Progenitor cell of endocrine pancreas (in vitro differentiated cells): ENCODE data around the gene OR5A2. TPM values are rescaled to one million over a fixed set of nuclear protein-coding genes. Genes with fewer than 3 reads are reported as not detected.
"Not testable (repeated sequence)": the region's sequence is repeated elsewhere in the genome, so short reads cannot be mapped to it uniquely, and the experiment has no call there.

Experiments
- DNase-seq: peaks from one replicate; pipeline ENCODE4 v3.0.0; 2021; ENCODE audit warnings: low spot score; ENCODE audit not compliant: unreplicated experiment
- H3K27ac Mint-ChIP-seq: 2 replicates; pipeline ENCODE4 v1.8.0; 2021; ENCODE audit warnings: mild to moderate bottlenecking, moderate library complexity, mixed read lengths
- H3K27me3 Mint-ChIP-seq: 2 replicates; pipeline ENCODE4 v1.8.0; 2021; ENCODE audit warnings: mixed read lengths
- H3K36me3 Mint-ChIP-seq: 2 replicates; pipeline ENCODE4 v1.8.0; 2022; ENCODE audit warnings: mixed read lengths; ENCODE audit not compliant: insufficient read depth
- H3K4me1 Mint-ChIP-seq: 2 replicates; pipeline ENCODE4 v1.8.0; 2021; ENCODE audit warnings: low read depth, mixed read lengths
- H3K4me3 Mint-ChIP-seq: 2 replicates; pipeline ENCODE4 v1.8.0; 2021; ENCODE audit warnings: low read depth, mild to moderate bottlenecking, moderate library complexity, mixed read lengths
- H3K9me3 Mint-ChIP-seq: 2 replicates; pipeline ENCODE4 v1.8.0; 2021; ENCODE audit warnings: low read depth, mixed read lengths
- total RNA-seq: library from RNA; stranded (reverse); gene quantifications from 2 replicates; pipeline ENCODE4 v1.2.1, GENCODE V29; 2021
- TF ChIP-seq, protein P1 (sequence below): fragments of 200-600 bp; sonication (generic); IDR thresholded peaks from one replicate; pipeline ENCODE4 v1.5.0; 2021; ENCODE audit warnings: antibody characterized with exemption, mild to moderate bottlenecking; ENCODE audit not compliant: unreplicated experiment

The OR5A2 gene
- total RNA-seq, 1 donor from 2014 or later = not detected

GRCh38 chr11:59456661-59457060, 30.4 kb upstream of the OR5A2 start, which contains the start of gene OR4D6:
TSS of gene OR4D6 (plus strand) at chr11:59456961. CDS start at chr11:59456961, 0 bp downstream.
- Mint-ChIP-seq H3K36me3 (no peaks in the 10 kb centered on the region), H3K27ac (no peak within 1 kb of the TSS)
- TF ChIP-seq, protein P1, sequence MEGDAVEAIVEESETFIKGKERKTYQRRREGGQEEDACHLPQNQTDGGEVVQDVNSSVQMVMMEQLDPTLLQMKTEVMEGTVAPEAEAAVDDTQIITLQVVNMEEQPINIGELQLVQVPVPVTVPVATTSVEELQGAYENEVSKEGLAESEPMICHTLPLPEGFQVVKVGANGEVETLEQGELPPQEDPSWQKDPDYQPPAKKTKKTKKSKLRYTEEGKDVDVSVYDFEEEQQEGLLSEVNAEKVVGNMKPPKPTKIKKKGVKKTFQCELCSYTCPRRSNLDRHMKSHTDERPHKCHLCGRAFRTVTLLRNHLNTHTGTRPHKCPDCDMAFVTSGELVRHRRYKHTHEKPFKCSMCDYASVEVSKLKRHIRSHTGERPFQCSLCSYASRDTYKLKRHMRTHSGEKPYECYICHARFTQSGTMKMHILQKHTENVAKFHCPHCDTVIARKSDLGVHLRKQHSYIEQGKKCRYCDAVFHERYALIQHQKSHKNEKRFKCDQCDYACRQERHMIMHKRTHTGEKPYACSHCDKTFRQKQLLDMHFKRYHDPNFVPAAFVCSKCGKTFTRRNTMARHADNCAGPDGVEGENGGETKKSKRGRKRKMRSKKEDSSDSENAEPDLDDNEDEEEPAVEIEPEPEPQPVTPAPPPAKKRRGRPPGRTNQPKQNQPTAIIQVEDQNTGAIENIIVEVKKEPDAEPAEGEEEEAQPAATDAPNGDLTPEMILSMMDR = no peak

GRCh38 chr11:59448484-59448883, 22.3 kb upstream of the OR5A2 start:
- TF ChIP-seq, protein P1 = no peak
- H3K4me3 Mint-ChIP-seq = no peak overlapping the region
- no peaks in the 10 kb centered on the region for H3K27me3 Mint-ChIP-seq
- H3K36me3 Mint-ChIP-seq = no peaks in the 10 kb centered on the region
- no peaks in the 10 kb centered on the region for H3K4me1 Mint-ChIP-seq
- peaks cover 19% of the 10 kb centered on the region for H3K9me3 Mint-ChIP-seq
- DNase-seq = no peak
- no peak overlapping the region for H3K27ac Mint-ChIP-seq

More at GRCh38 chr11:59456661-59457060, 30.4 kb upstream of the OR5A2 start, which contains the start of gene OR4D6:
- Mint-ChIP-seq H3K4me1 (peaks cover 5% of the 10 kb centered on the region), H3K4me3 (no peak within 1 kb of the TSS), H3K9me3 (no peaks in the 10 kb centered on the region), H3K27me3 (no peaks in the 10 kb centered on the region)
- no peak for DNase-seq

- not testable (repeated sequence) for H3K36me3 Mint-ChIP-seq, H3K27me3 Mint-ChIP-seq, H3K4me3 Mint-ChIP-seq, H3K4me1 Mint-ChIP-seq, H3K27ac Mint-ChIP-seq, DNase-seq
- H3K9me3 Mint-ChIP-seq = peaks cover 19% of the 10 kb centered on the region
Observed at GRCh38 chr11:59445624-59446023, 19.4 kb upstream of the OR5A2 start.

DNA sequence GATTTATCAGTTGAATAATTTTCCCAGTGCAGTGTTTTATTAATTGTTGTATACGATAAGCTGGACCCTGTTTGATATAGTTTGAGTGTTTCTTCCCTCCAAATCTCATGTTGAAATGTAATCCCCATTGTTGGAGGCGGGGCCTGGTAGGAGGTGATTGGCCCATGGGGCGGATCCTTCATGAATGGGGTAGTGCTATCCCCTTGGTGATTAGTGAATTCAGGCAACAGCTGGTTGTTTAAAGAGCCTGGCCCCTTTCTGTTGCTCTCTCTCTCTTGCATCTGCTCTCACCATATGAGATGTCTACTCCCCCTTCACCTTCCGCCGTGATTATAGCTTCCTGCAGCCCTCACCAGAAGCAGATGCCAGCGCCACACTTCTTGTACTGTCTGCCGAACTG, 11.6 kb upstream of the OR5A2 start:
- H3K4me3 Mint-ChIP-seq = no peak overlapping the region
- H3K9me3 Mint-ChIP-seq = no peaks in the 10 kb centered on the region
- DNase-seq = no peak
- TF ChIP-seq, protein P1 = no peak
- no peak overlapping the region for H3K27ac Mint-ChIP-seq
- H3K36me3 Mint-ChIP-seq = no peaks in the 10 kb centered on the region
- H3K27me3 Mint-ChIP-seq = no peaks in the 10 kb centered on the region
- H3K4me1 Mint-ChIP-seq = no peaks in the 10 kb centered on the region

DNA sequence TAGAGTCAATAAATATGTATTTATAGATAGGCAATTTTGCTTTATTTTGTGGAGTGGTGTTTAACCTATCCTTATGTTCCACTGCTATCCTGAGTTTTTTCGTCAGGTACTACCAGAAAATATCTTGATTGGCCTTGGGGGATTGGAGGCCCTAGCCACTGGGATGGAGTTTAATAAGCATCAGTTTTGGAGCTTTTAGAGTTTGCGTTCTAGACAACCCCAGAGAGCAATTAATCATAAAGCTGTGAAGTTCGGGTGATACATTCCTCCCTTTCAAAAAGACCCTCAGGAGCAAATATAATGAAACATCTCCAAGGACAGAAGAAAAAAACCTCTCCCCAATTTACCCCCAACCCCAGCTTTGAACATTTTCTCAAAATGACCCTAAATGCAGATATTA, 10.0 kb upstream of the OR5A2 start, which contains the start of gene OR5A1:
OR5A1 (plus strand) TSS at position 301 of the 400 bp plus-strand sequence. CDS start 6,700 bp downstream, outside the sequence.
- Mint-ChIP-seq H3K27ac (no peak within 1 kb of the TSS), H3K4me1 (no peaks in the 10 kb centered on the region), H3K27me3 (peaks cover 6% of the 10 kb centered on the region), H3K36me3 (no peaks in the 10 kb centered on the region), H3K9me3 (no peaks in the 10 kb centered on the region), H3K4me3 (no peak within 1 kb of the TSS)
- TF ChIP-seq, protein P1 = no peak
- no peak for DNase-seq

DNA sequence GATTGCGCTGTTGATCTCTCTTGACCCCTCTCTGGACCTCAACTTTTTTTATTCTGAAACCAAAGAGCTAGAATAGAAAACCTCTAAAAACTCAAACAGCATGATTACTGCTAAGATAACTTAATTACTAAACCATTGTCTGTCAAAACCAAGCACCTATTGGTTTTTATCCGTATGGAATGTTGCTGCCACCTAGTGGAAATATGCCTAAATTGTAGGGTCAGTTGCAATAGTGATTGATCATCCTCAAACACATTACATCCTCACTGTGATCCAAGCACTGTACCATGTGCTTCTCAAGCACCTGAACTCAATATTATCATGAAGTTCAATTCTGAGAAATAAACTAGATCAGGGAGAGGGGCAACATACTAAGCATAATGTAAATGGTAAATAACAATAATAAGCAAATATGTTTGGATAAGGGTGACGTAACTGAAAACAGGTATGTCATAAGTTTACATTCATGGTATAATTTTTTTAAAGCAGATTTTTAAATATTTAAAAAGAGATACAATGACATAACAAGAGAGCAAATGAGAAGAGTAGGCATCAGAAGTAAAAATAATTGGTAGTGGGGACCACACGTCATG, 3.8 kb upstream of the OR5A2 start:
- Mint-ChIP-seq H3K9me3 (peaks cover under 1% of the 10 kb centered on the region), H3K4me3 (no peak overlapping the region), H3K4me1 (peaks cover 22% of the 10 kb centered on the region), H3K27ac (no peak overlapping the region), H3K36me3 (no peaks in the 10 kb centered on the region), H3K27me3 (peaks cover 6% of the 10 kb centered on the region)
- DNase-seq = peak; percentile 29
- TF ChIP-seq, protein P1 = peak; percentile 84
